Measurements from ENCODE around the gene DOCK2.

DNA sequence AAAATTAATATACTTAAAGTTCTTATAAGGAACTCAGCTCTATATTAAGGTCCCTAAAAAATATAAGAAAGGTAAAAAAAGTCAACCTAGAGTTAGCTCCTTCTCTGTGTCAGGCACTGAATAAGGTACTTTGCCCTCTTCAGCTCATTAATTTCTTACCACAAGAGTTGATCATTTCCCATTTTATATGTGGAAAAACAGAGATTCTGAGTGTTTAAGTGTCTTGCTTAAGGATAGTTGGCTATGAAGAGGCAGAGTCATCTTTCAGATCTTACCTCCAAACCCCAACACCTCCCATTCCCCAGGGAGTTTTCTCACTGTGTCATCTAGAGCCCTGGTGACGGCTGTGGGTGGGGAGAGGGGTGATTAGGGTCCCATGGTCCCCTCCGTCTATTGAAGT, 302.7 kb downstream of the DOCK2 start:
- TF ChIP-seq CTCF (IDR thresholded peaks at IDR 0.05) (no peak), MYC (IDR thresholded peaks at IDR 0.05; ENCODE audit: borderline replicate concordance, low read length) (no peak), REST (IDR thresholded peaks at IDR 0.05) (no peak), SMC3 (IDR thresholded peaks at IDR 0.05) (no peak), E2F6 (IDR thresholded peaks at IDR 0.05; ENCODE audit: borderline replicate concordance, low read depth) (no peak), RAD21 (conservative IDR thresholded peaks at IDR 0.05 in 1 of 2, IDR thresholded peaks at IDR 0.05 in 1 of 2) (no peak), POLR2A (IDR thresholded peaks at IDR 0.05; ENCODE audit: low read length) (no peak), NPAS2 (CRISPR knock-in tag; IDR thresholded peaks at IDR 0.05; ENCODE audit: borderline replicate concordance) (no peak)

All from A549 (cell line).